T-helper 1 cell treated with Interleukin-12 subunit alpha and Interleukin-12 subunit beta and Interleukin-4 antibody, amounts not matched to agents 30 ng/mL and 1 ng/mL, for 36 hours (primary cell): ENCODE results near the gene USP3. TPM values are rescaled to one million over a fixed set of nuclear protein-coding genes. Genes with fewer than 3 reads are reported as not detected.
"Not testable (repeated sequence)": the region's sequence is repeated elsewhere in the genome, so short reads cannot be mapped to it uniquely, and the experiment has no call there.

Experiments used
- intact Hi-C: fragments of 100-400 bp; cut with micrococcal nuclease; formaldehyde crosslinking; loops from one replicate; pipeline ENCODE4 v1.15.1; 2024
- total RNA-seq: library from RNA; stranded (reverse); gene quantifications from 2 replicates; pipeline ENCODE4 v1.2.3, GENCODE V29; 2022

Gene USP3
- total RNA-seq, 1 donor from 2014 or later = 63.5 TPM

- intact Hi-C loops = not testable (repeated sequence)
These were observed 30.5 kb downstream of the USP3 start for GRCh38 chr15:63534888-63535287.

- intact Hi-C loops = no loop called here
These were observed 31.3 kb downstream of the USP3 start for GRCh38 chr15:63535689-63536088.

GRCh38 chr15:63538876-63539275 is 34.5 kb downstream of the USP3 start:
- intact Hi-C loops = no loop called here

- intact Hi-C loops = no loop called here
These were observed 35.1 kb downstream of the USP3 start for GRCh38 chr15:63539521-63539920.

GRCh38 chr15:63539998-63540397 is 35.6 kb downstream of the USP3 start:
- intact Hi-C loops = no loop called here

- intact Hi-C loops = no loop called here
These were observed 36.1 kb downstream of the USP3 start for GRCh38 chr15:63540449-63540848.

- intact Hi-C loops = no loop called here
These were observed 40.0 kb downstream of the USP3 start for GRCh38 chr15:63544258-63545026.

GRCh38 chr15:63545520-63545919 is 41.1 kb downstream of the USP3 start:
- intact Hi-C loops = no loop called here

- intact Hi-C loops = loop anchor here (10.0 kb wide), 1 partner anchor 267 kb away; no protein-coding TSS in a partner anchor
These were observed 47.0 kb downstream of the USP3 start for GRCh38 chr15:63551400-63551799.

GRCh38 chr15:63553388-63553791 is 49.0 kb downstream of the USP3 start:
- intact Hi-C loops = loop anchor here (10.0 kb wide), 1 partner anchor 269 kb away; no protein-coding TSS in a partner anchor

- intact Hi-C loops = loop anchor here (10.0 kb wide), 1 partner anchor 270 kb away; no protein-coding TSS in a partner anchor
These were observed 50.0 kb downstream of the USP3 start for GRCh38 chr15:63554337-63554927.

GRCh38 chr15:63555507-63555906 is 51.1 kb downstream of the USP3 start:
- intact Hi-C loops = loop anchor here (10.0 kb wide), 1 partner anchor 271 kb away; no protein-coding TSS in a partner anchor

- intact Hi-C loops = loop anchor here (10.0 kb wide), 1 partner anchor 271 kb away; no protein-coding TSS in a partner anchor
These were observed 51.9 kb downstream of the USP3 start for GRCh38 chr15:63556246-63556645.

GRCh38 chr15:63556736-63557135 is 52.3 kb downstream of the USP3 start:
- intact Hi-C loops = loop anchor here (10.0 kb wide), 1 partner anchor 272 kb away; no protein-coding TSS in a partner anchor

- intact Hi-C loops = loop anchor here (10.0 kb wide), 1 partner anchor 275 kb away; no protein-coding TSS in a partner anchor
These were observed 55.4 kb downstream of the USP3 start for GRCh38 chr15:63559753-63560152.

GRCh38 chr15:63560741-63561448 is 56.5 kb downstream of the USP3 start:
- intact Hi-C loops = no loop called here

- intact Hi-C loops = no loop called here
These were observed 59.7 kb downstream of the USP3 start for GRCh38 chr15:63564093-63564492.

GRCh38 chr15:63565536-63566186 is 61.3 kb downstream of the USP3 start:
- intact Hi-C loops = no loop called here

- intact Hi-C loops = no loop called here
These were observed 68.5 kb downstream of the USP3 start for GRCh38 chr15:63572749-63573464.

GRCh38 chr15:63573533-63573932 is 69.1 kb downstream of the USP3 start:
- intact Hi-C loops = no loop called here

- intact Hi-C loops = no loop called here
These were observed 70.9 kb downstream of the USP3 start for GRCh38 chr15:63575312-63575711.
